HL-60 (cell line): Measurements from ENCODE around the gene C1orf21.

Experiments
- DNase-seq, 2 experiments: peaks; one replicate each; pipeline ENCODE4 v3.0.0-alpha.2; 2010 to 2020; ENCODE audit warnings: low read depth in 1 of 2, low spot score in 1 of 2
- H3K27ac ChIP-seq: fragments of 250-450 bp; sonication (Bioruptor Pico); replicated peaks from 2 replicates; pipeline ENCODE4 v1.5.1; 2020; ENCODE audit warnings: mild to moderate bottlenecking, moderate library complexity
- H3K27me3 ChIP-seq: fragments of 250-450 bp; sonication (Bioruptor Pico); 2 replicates; pipeline ENCODE4 v1.5.1; 2021; ENCODE audit warnings: mild to moderate bottlenecking, moderate library complexity; ENCODE audit not compliant: insufficient read depth, poor library complexity, severe bottlenecking
- H3K4me3 ChIP-seq: replicated peaks from 2 replicates; pipeline ENCODE4 v1.5.1; 2011; ENCODE audit warnings: mild to moderate bottlenecking, control low read depth, low read length; ENCODE audit not compliant: insufficient read depth
- CTCF ChIP-seq: IDR thresholded peaks from one replicate; pipeline ENCODE4 v1.5.1; 2011; ENCODE audit warnings: low read length, control low read depth, inconsistent platforms; ENCODE audit not compliant: insufficient read depth
- GABPA ChIP-seq: IDR thresholded peaks from 2 replicates; pipeline ENCODE4 v1.6.1; 2012; ENCODE audit warnings: low read depth
- POLR2AphosphoS5 ChIP-seq: IDR thresholded peaks from 2 replicates; pipeline ENCODE4 v1.6.1; 2012; ENCODE audit warnings: low read depth
- REST ChIP-seq: IDR thresholded peaks from 2 replicates; pipeline ENCODE4 v1.6.1; 2012; ENCODE audit warnings: low read depth; ENCODE audit not compliant: insufficient replicate concordance
- SPI1 ChIP-seq: IDR thresholded peaks from 2 replicates; pipeline ENCODE4 v1.6.1; 2012; ENCODE audit warnings: low read depth, mild to moderate bottlenecking, borderline replicate concordance

C1orf21 gene

GRCh38 chr1:184621260-184621659, 234.4 kb downstream of the C1orf21 start:
- DNase-seq: no peak
- no peak overlapping the region for H3K4me3 ChIP-seq
- no peak overlapping the region for H3K27ac ChIP-seq
- TF ChIP-seq GABPA (no peak), CTCF (no peak), POLR2AphosphoS5 (no peak), REST (no peak), SPI1 (no peak)
- H3K27me3 ChIP-seq: no peaks in the 10 kb centered on the region

- H3K27ac ChIP-seq: no peak overlapping the region
- TF ChIP-seq SPI1 (no peak), REST (no peak)
- no peak for DNase-seq
- H3K4me3 ChIP-seq: no peak overlapping the region
- H3K27me3 ChIP-seq: no peaks in the 10 kb centered on the region
Observed at GRCh38 chr1:184622136-184622823, 235.5 kb downstream of the C1orf21 start.

- TF ChIP-seq SPI1: no peak
- no peak for TF ChIP-seq REST
- TF ChIP-seq CTCF: no peak
- TF ChIP-seq POLR2AphosphoS5: no peak
- DNase-seq: no peak
- H3K27me3 ChIP-seq: no peaks in the 10 kb centered on the region
- no peak overlapping the region for H3K27ac ChIP-seq
- H3K4me3 ChIP-seq: no peak overlapping the region
Observed at GRCh38 chr1:184623404-184623803, 236.6 kb downstream of the C1orf21 start.

GRCh38 chr1:184624051-184624450, 237.2 kb downstream of the C1orf21 start:
- H3K4me3 ChIP-seq: no peak overlapping the region
- no peak overlapping the region for H3K27ac ChIP-seq
- no peaks in the 10 kb centered on the region for H3K27me3 ChIP-seq
- no peak for TF ChIP-seq GABPA
- no peak for TF ChIP-seq SPI1
- TF ChIP-seq POLR2AphosphoS5: no peak
- no peak for TF ChIP-seq REST
- TF ChIP-seq CTCF: no peak
- DNase-seq: no peak
